ENCODE results near the gene MBOAT2.
"Not testable (repeated sequence)": the region's sequence is repeated elsewhere in the genome, so short reads cannot be mapped to it uniquely, and the experiment has no call there.

GRCh38 chr2:8913767-8914166 is 89.7 kb downstream of the MBOAT2 start:
- TF ChIP-seq CTCF (IDR thresholded peaks at IDR 0.05); REST (IDR thresholded peaks at IDR 0.05; ENCODE audit: insufficient read depth in 1 of 2, low read depth in 2 of 2, low read length in 1 of 2): not testable (repeated sequence)

Data from Panc1 (cell line).